ENCODE measurements around the gene VSTM4.

- no peak for TF ChIP-seq POLR2A (IDR thresholded peaks at IDR 0.05; ENCODE audit: low read length)
- TF ChIP-seq GATA1 (IDR thresholded peaks at IDR 0.05; ENCODE audit: low read depth, low read length), result no peak
Observed at GRCh38 chr10:49099046-49099445, 16.3 kb downstream of the VSTM4 start.

Data from erythroblast (primary cell).